ENCODE data around the gene ZMYND8.

GRCh38 chr20:47165376-47165865 lies 191.1 kb downstream of the ZMYND8 start:
- no peak for TF ChIP-seq POLR2AphosphoS5 (IDR thresholded peaks at IDR 0.05)
- TF ChIP-seq, protein P1, sequence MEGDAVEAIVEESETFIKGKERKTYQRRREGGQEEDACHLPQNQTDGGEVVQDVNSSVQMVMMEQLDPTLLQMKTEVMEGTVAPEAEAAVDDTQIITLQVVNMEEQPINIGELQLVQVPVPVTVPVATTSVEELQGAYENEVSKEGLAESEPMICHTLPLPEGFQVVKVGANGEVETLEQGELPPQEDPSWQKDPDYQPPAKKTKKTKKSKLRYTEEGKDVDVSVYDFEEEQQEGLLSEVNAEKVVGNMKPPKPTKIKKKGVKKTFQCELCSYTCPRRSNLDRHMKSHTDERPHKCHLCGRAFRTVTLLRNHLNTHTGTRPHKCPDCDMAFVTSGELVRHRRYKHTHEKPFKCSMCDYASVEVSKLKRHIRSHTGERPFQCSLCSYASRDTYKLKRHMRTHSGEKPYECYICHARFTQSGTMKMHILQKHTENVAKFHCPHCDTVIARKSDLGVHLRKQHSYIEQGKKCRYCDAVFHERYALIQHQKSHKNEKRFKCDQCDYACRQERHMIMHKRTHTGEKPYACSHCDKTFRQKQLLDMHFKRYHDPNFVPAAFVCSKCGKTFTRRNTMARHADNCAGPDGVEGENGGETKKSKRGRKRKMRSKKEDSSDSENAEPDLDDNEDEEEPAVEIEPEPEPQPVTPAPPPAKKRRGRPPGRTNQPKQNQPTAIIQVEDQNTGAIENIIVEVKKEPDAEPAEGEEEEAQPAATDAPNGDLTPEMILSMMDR (IDR thresholded peaks at IDR 0.05), result no peak
- no peak for TF ChIP-seq POLR2A (IDR thresholded peaks at IDR 0.05; ENCODE audit: low read depth)
